Measurements from ENCODE around the gene SLC25A4.

SLC25A4 gene

GRCh38 chr4:185144601-185145240, 1.7 kb downstream of the SLC25A4 start:
- DNase-seq (ENCODE audit: low read depth): no peak
- TF ChIP-seq, protein P1, sequence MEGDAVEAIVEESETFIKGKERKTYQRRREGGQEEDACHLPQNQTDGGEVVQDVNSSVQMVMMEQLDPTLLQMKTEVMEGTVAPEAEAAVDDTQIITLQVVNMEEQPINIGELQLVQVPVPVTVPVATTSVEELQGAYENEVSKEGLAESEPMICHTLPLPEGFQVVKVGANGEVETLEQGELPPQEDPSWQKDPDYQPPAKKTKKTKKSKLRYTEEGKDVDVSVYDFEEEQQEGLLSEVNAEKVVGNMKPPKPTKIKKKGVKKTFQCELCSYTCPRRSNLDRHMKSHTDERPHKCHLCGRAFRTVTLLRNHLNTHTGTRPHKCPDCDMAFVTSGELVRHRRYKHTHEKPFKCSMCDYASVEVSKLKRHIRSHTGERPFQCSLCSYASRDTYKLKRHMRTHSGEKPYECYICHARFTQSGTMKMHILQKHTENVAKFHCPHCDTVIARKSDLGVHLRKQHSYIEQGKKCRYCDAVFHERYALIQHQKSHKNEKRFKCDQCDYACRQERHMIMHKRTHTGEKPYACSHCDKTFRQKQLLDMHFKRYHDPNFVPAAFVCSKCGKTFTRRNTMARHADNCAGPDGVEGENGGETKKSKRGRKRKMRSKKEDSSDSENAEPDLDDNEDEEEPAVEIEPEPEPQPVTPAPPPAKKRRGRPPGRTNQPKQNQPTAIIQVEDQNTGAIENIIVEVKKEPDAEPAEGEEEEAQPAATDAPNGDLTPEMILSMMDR (conservative IDR thresholded peaks at IDR 0.05; ENCODE audit: low read length): no peak
- no peak overlapping the region for H3K4me3 ChIP-seq (ENCODE audit: low read length)

GRCh38 chr4:185145572-185145971, 2.5 kb downstream of the SLC25A4 start:
- no peak overlapping the region for H3K4me3 ChIP-seq (ENCODE audit: low read length)
- TF ChIP-seq, protein P1 (conservative IDR thresholded peaks at IDR 0.05; ENCODE audit: low read length): no peak
- no peak for DNase-seq (ENCODE audit: low read depth)

DNA sequence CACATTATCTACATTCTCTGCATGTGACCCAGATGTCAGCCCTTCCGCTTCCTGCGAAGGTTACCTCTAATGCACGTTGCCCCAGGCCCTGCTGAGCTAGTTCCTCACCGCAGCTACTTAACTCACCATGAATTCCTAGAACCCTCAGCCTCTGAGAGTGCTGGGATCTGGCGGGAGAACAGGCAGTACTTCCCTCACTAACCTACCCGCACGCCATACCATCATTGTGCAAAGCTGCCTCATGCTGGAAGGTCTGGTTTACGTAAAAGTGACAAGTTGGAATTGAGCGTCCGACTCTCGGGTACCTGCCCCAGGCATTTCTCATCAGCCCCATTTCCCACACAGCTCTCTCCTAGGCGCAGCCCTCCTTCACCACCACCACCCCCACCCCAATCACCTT, 6.3 kb downstream of the SLC25A4 start:
- DNase-seq (ENCODE audit: low read depth): no peak
- no peak overlapping the region for H3K4me3 ChIP-seq (ENCODE audit: low read length)
- TF ChIP-seq, protein P1 (conservative IDR thresholded peaks at IDR 0.05; ENCODE audit: low read length): no peak

DNA sequence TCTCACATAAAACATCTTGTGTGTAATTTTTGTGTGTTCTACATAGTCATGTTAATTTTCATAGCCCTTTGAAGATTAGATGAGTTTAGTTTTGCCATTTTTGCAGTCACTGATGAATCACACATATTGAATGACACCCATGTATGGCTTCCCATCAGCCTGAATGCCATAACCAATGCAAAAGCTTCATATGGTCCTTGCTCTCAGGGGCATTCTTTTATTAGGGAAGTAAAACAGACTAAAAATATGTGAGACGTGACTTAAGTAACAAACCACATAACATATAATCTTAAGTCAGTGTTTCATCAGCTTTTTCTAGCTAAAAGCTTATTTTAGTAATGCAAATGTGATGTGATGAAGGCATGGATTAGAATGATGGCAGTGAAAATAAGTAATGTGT, 8.2 kb downstream of the SLC25A4 start:
- TF ChIP-seq, protein P1 (conservative IDR thresholded peaks at IDR 0.05; ENCODE audit: low read length): no peak
- no peak overlapping the region for H3K4me3 ChIP-seq (ENCODE audit: low read length)
- no peak for DNase-seq (ENCODE audit: low read depth)

DNA sequence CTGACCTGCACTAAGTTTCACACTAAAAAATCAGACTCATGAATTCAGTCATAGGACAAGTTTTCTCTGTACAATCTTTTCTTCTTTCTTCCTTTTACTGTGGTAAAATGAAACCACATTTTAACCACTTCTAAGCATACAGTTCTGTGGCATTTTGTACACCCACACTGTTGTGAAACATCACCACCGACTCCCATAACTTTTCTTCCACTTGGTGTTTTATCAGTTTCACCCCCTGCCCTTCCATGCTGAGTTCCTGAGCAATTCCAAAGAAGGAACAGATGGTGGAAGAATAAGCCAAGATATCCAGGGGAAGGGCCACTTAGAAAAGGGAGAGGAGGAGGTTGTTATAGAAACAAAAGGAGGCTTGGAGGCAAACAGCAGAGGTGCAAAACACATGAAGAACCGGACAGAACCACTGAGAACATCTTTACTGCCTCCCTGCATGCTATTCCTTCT, 22.6 kb downstream of the SLC25A4 start:
- peak; percentile 74 for DNase-seq (ENCODE audit: low read depth)
- H3K4me3 ChIP-seq (ENCODE audit: low read length): no peak overlapping the region
- TF ChIP-seq, protein P1 (conservative IDR thresholded peaks at IDR 0.05; ENCODE audit: low read length): no peak; the same call in 1 of the 2 replicates

GRCh38 chr4:185167234-185167633, 24.2 kb downstream of the SLC25A4 start:
- no peak for DNase-seq (ENCODE audit: low read depth)
- H3K4me3 ChIP-seq (ENCODE audit: low read length): no peak overlapping the region
- TF ChIP-seq, protein P1 (conservative IDR thresholded peaks at IDR 0.05; ENCODE audit: low read length): no peak

DNA sequence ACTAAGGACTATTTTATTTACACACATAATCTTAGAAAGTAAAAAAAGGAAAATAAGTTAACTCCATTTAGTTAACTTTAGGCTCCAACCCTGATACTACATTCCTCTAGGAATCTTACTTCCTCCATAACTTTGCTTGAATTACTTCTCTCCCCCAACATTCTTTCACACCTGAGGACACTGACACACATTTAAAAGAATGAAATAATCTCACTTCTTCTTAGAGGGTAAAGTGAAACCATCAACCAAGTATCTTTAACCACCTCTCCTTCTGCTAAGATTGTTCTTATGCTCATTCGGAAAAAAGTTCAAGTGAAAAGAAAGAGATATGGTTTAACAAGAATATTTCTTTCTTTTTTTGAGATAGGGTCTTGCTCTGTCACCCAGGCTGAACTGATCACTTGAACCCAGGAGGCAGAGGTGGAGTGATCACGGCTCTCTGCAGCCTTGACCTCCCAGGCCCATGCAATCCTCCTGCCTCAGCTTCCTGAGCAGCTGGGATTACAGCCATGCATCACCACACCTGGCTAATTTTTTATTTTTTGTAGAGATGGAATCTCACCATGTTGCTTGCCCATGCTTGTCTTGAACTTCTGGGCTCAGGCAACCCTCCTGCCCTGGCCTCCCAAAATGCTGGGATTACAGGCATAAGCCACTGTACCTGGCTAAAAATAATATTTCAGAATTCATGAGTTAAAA, 28.5 kb downstream of the SLC25A4 start:
- H3K4me3 ChIP-seq (ENCODE audit: low read length): no peak overlapping the region
- DNase-seq (ENCODE audit: low read depth): no peak
- TF ChIP-seq, protein P1 (conservative IDR thresholded peaks at IDR 0.05; ENCODE audit: low read length): no peak

Data from AG10803 (cell line).